Panc1 (cell line): ENCODE data around the gene DYRK2. TPM values are rescaled to one million over a fixed set of nuclear protein-coding genes. Genes with fewer than 3 reads are reported as not detected.

Experiments
- ATAC-seq: fragments of 200-7000 bp; cut with Tn5 transposase; 2 replicates; pipeline ENCODE4 v1.9.1; 2020; ENCODE audit warnings: mild to moderate bottlenecking, moderate library complexity
- BruUV-seq: library from RNA; stranded (reverse); fragments of 400-500 nt; replicated peaks from 2 replicates; lab custom pipeline; 2021; lab: Mats Ljungman, UMichigan
- CTCF ChIA-PET: fragments of 300-600 bp; sonication (Branson Sonifier 250); formaldehyde crosslinking; loops from one replicate; lab custom pipeline; 2022; ENCODE audit warnings: antibody characterized with exemption; lab: Charles Lee
- POLR2A ChIA-PET: fragments of 300-600 bp; sonication (Branson Sonifier 250); formaldehyde crosslinking; loops from one replicate; lab custom pipeline; 2022; ENCODE audit warnings: antibody characterized with exemption; lab: Charles Lee
- DNase-seq: peaks from one replicate; pipeline ENCODE4 v3.0.0-alpha.2; 2010; ENCODE audit warnings: low read depth, low spot score
- H3K27ac ChIP-seq: 2 replicates; pipeline ENCODE4 v1.5.1; 2011; ENCODE audit warnings: mild to moderate bottlenecking, low read length, inconsistent platforms
- H3K27me3 ChIP-seq: fragments of 200-500 bp; sonication (Bioruptor generic); 2 replicates; pipeline ENCODE4 v1.6.0; 2014; ENCODE audit warnings: low read length, inconsistent platforms; ENCODE audit not compliant: control insufficient read depth, insufficient read depth
- H3K36me3 ChIP-seq: fragments of 200-500 bp; sonication (Bioruptor generic); 2 replicates; pipeline ENCODE4 v1.5.1; 2014; ENCODE audit warnings: inconsistent platforms, mild to moderate bottlenecking, low read length, moderate library complexity; ENCODE audit not compliant: control insufficient read depth, insufficient read depth
- H3K4me1 ChIP-seq: 2 replicates; pipeline ENCODE4 v1.5.1; 2011; ENCODE audit warnings: inconsistent platforms, mild to moderate bottlenecking, low read length, moderate library complexity; ENCODE audit not compliant: control insufficient read depth, insufficient read depth
- H3K4me3 ChIP-seq, 2 experiments: 2 replicates each; pipeline ENCODE4 v1.5.1; 2011 to 2012; ENCODE audit warnings: low read depth in 2 of 2, low read length in 2 of 2, mild to moderate bottlenecking in 2 of 2, inconsistent platforms in 1 of 2, moderate library complexity in 1 of 2
- H3K9me3 ChIP-seq: fragments of 200-500 bp; sonication (Bioruptor generic); 2 replicates; pipeline ENCODE4 v1.5.1; 2014; ENCODE audit warnings: low read depth, mild to moderate bottlenecking, inconsistent platforms, low read length, moderate library complexity; ENCODE audit not compliant: control insufficient read depth, insufficient read depth
- CTCF ChIP-seq: fragments of 450-650 bp; IDR thresholded peaks from 2 replicates; pipeline ENCODE4 v1.5.1; 2017; ENCODE audit warnings: mild to moderate bottlenecking
- POLR2AphosphoS5 ChIP-seq: IDR thresholded peaks from 2 replicates; pipeline ENCODE4 v1.6.1; 2012; ENCODE audit warnings: mild to moderate bottlenecking, low read depth, low read length, moderate library complexity
- REST ChIP-seq, 2 experiments: IDR thresholded peaks; 2 replicates each; pipeline ENCODE4 v1.6.1; 2011 to 2012; ENCODE audit warnings: low read depth in 2 of 2, control low read depth in 1 of 2, low read length in 1 of 2, mild to moderate bottlenecking in 1 of 2, moderate library complexity in 1 of 2; ENCODE audit not compliant: insufficient read depth in 1 of 2
- SIN3A ChIP-seq: IDR thresholded peaks from 2 replicates; pipeline ENCODE4 v1.6.1; 2012; ENCODE audit warnings: low read depth, mild to moderate bottlenecking, low read length, moderate library complexity, borderline replicate concordance; ENCODE audit not compliant: insufficient read depth
- TCF7L2 ChIP-seq: IDR thresholded peaks from 2 replicates; pipeline ENCODE4 v1.6.1; 2011; ENCODE audit warnings: mild to moderate bottlenecking, low read depth, low read length, inconsistent platforms
- in situ Hi-C: cut with HindIII; loops from 2 replicates; pipeline ENCODE4 v1.10.0; 2016; ENCODE audit warnings: low sequenced_read_pairs, low pct_unique_long_range_greater_than_20kb
- intact Hi-C: fragments of 100-400 bp; cut with micrococcal nuclease; formaldehyde crosslinking; loops from one replicate; pipeline ENCODE4 v1.10.0; 2022; ENCODE audit not compliant: unreplicated experiment
- total RNA-seq: library from RNA; stranded (reverse); gene quantifications from one replicate; pipeline ENCODE4 v1.2.1, GENCODE V29; 2021; ENCODE audit not compliant: unreplicated experiment

DYRK2 gene
- total RNA-seq, 1 experiment from 2014 or later: 9.9 TPM

- DNase-seq (no peak), ATAC-seq (no peak)
- ChIA-PET CTCF (no interaction called here), POLR2A (no interaction called here)
- Histone ChIP-seq H3K36me3 (no peaks in the 10 kb centered on the region), H3K4me3 (no peak overlapping the region), H3K9me3 (no peaks in the 10 kb centered on the region), H3K4me1 (no peaks in the 10 kb centered on the region), H3K27ac (no peak overlapping the region), H3K27me3 (no peaks in the 10 kb centered on the region)
- in situ Hi-C loops (no loop called here), intact Hi-C loops (no loop called here)
- no TSS peak for BruUV-seq
- TF ChIP-seq TCF7L2: no peak
- no peak for TF ChIP-seq REST (IDR thresholded peaks at IDR 0.05; ENCODE audit: insufficient read depth in 1 of 2, low read depth in 2 of 2, low read length in 1 of 2)
- TF ChIP-seq POLR2AphosphoS5: no peak
- TF ChIP-seq CTCF: no peak
- no peak for TF ChIP-seq SIN3A
Measured at GRCh38 chr12:67674417-67674816, 25.9 kb downstream of the DYRK2 start.

- Histone ChIP-seq H3K36me3 (no peaks in the 10 kb centered on the region), H3K27me3 (no peaks in the 10 kb centered on the region), H3K9me3 (no peaks in the 10 kb centered on the region), H3K4me1 (no peaks in the 10 kb centered on the region), H3K4me3 (no peak overlapping the region), H3K27ac (no peak overlapping the region)
- ChIA-PET POLR2A (no interaction called here), CTCF (no interaction called here)
- BruUV-seq: no TSS peak
- TF ChIP-seq REST (IDR thresholded peaks at IDR 0.05; ENCODE audit: insufficient read depth in 1 of 2, low read depth in 2 of 2, low read length in 1 of 2): no peak
- TF ChIP-seq SIN3A: no peak
- TF ChIP-seq TCF7L2: no peak
- TF ChIP-seq CTCF: no peak
- TF ChIP-seq POLR2AphosphoS5: no peak
- DNase-seq (no peak), ATAC-seq (no peak)
- in situ Hi-C loops: no loop called here
- intact Hi-C loops: no loop called here
Measured at GRCh38 chr12:67676624-67677023, 28.1 kb downstream of the DYRK2 start.
